NCI-H2227 treated with DMSO at 0.1 percent for 48 hours (cell line): ENCODE data around the gene COPS7B.

ENCODE experiments used
- DNase-seq: peaks from one replicate; lab custom pipeline; 2025; lab: John Stamatoyannopoulos, UW

The COPS7B gene

GRCh38 chr2:231785822-231786176 is 446 bp upstream of the COPS7B start:
- no peak for DNase-seq

GRCh38 chr2:231786917-231787292 is 660 bp downstream of the COPS7B start:
- no peak for DNase-seq

- no peak for DNase-seq
These were observed 4.9 kb downstream of the COPS7B start for GRCh38 chr2:231791107-231791506.

GRCh38 chr2:231794383-231794782 is 8.1 kb downstream of the COPS7B start:
- DNase-seq: no peak

- no peak for DNase-seq
These were observed 9.5 kb downstream of the COPS7B start for GRCh38 chr2:231795525-231796327.

GRCh38 chr2:231800493-231801091 is 14.3 kb downstream of the COPS7B start:
- DNase-seq: no peak

- DNase-seq: no peak
These were observed 17.4 kb downstream of the COPS7B start for GRCh38 chr2:231803501-231804138.

GRCh38 chr2:231807020-231807419 is 20.8 kb downstream of the COPS7B start:
- DNase-seq: no peak

GRCh38 chr2:231810905-231811304 is 24.7 kb downstream of the COPS7B start:
- no peak for DNase-seq

GRCh38 chr2:231816327-231817026 is 30.2 kb downstream of the COPS7B start:
- DNase-seq: no peak

- no peak for DNase-seq
These were observed 33.3 kb downstream of the COPS7B start for GRCh38 chr2:231819447-231820042.

- no peak for DNase-seq
These were observed 34.6 kb downstream of the COPS7B start for GRCh38 chr2:231820786-231821303.

GRCh38 chr2:231821908-231822307 is 35.7 kb downstream of the COPS7B start:
- DNase-seq: no peak

- no peak for DNase-seq
These were observed 66.9 kb downstream of the COPS7B start for GRCh38 chr2:231853105-231853504.

- no peak for DNase-seq
These were observed 68.4 kb downstream of the COPS7B start for GRCh38 chr2:231854616-231855125.

- no peak for DNase-seq
These were observed 70.7 kb downstream of the COPS7B start for GRCh38 chr2:231856959-231857358.
